ENCODE data around the gene HELZ.
"Not testable (repeated sequence)": the region's sequence is repeated elsewhere in the genome, so short reads cannot be mapped to it uniquely, and the experiment has no call there.

Gene HELZ

DNA sequence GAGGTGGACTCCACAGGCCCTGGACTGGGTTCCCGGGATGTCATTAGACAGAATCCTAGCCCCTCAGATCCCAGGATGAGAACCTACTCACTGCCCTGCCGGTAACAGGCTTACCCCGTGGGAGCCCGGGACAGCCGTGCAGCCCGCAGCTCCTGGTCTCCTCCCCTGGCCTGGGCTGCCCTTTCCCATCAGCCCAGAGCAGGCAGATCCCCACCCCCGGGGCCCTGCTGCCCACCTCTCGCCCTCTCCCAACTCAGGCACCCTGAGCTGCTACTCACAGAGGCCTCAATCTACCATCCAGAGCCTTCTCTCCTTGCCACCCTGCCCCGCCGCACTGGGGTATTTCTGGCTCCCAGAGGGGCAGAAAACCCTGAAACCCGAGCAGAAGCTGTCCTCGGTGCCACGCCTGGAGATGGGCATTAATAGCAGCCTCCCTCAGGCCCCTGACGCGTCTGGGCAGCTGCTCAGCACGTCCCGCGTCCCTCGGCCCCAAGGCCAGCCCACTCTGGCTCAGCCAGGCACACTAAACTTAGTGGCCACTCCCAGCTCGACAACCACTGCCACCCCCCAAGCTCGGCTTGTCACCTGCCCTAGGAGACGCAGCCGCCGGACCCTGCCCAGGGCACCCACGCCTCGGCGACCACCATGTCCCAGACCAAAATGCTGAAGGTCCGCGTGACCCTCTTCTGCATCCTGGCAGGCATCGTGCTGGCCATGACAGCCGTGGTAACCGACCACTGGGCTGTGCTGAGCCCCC lies 200.8 kb downstream of the HELZ start, which contains the start of gene CACNG1:
Gene CACNG1 (plus strand): TSS at position 539 of the 757 bp plus-strand sequence. CDS start 107 bp downstream, at position 646.
- no peak for DNase-seq

DNA sequence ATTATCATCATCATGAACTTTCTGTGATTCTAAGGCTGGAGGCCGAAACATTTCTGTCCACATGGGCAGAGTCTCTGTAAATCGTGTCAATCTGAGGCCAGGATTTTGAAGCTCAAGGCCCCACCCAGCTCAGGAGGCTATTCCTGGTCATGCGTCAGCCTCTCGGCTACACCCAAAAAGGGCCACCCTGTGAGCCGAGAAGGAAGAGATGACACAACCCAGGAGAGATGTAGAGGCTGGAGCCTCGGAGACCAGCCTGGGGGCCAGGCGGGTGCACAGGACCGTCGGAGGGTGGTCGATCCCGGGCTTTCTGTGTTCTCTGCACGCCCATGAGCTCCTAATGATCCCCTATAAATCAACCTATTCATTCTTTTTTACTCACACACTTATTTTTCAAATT lies 201.7 kb downstream of the HELZ start:
- DNase-seq, result no peak

DNA sequence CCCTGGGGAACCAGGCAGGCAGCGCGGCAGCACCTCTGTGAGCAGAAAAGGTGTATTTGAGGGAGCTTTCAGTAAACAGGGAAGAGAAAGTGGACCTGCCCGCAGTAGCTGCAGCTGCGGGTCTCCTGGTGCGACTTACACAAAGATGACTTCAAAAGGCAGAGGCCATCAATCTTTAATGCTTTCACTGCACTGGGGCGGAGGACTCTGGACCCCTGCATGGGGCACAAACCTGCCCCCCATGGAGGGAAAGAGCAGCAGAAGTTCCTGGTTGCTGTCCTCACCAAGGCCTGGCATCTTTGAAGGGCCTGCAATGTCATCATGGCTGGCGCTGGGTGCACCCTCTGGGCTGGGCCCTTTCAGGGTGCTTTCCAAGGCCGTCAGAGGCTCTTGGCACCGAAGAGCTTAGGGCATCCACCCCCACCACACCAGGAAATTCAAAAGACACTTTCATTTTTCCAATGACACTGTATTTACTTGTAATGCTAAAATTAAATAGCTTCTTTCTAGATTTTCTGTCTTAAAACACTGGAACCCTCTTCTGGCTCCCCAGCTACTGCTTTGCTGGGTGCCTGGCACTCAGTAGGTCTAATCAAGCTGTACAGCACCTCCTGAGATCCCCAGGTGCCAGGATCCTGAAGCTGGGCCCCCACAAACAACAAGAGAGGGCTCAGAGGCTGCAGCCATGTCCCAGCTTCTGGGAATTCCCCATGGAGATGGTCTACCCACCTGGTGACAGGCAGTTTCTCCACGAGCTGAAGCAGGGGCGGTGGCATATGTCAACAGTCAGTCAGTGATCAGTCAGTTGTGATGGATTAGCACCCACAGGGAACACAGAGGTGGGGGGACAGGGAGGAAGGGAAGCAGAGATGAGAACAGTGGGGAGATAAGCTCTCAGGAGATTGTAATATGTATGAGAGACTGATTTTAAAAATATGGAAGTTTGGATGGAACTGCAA lies 202.8 kb downstream of the HELZ start:
- no peak for DNase-seq

GRCh38 chr17:67041531-67041930 lies 203.5 kb downstream of the HELZ start:
- DNase-seq, result no peak

DNA sequence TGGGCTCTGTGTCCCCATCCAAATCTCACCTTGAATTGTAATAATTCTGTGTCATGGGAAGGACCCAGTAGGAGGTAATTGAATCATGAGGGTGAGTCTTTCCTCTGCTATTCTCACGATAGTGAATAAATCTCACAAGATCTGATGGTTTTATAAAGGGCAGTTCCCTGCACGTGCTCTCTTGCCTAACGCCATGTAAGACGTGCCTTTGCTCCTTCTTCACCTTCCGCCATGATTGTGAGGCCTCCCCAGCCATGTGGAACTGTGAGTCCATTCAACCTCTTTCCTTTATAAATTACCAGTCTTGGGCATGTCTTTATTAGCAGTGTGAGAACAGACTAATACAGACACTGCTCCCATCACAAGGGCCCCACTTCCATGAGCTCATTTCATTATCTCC lies 203.9 kb downstream of the HELZ start:
- DNase-seq, result not testable (repeated sequence)

DNA sequence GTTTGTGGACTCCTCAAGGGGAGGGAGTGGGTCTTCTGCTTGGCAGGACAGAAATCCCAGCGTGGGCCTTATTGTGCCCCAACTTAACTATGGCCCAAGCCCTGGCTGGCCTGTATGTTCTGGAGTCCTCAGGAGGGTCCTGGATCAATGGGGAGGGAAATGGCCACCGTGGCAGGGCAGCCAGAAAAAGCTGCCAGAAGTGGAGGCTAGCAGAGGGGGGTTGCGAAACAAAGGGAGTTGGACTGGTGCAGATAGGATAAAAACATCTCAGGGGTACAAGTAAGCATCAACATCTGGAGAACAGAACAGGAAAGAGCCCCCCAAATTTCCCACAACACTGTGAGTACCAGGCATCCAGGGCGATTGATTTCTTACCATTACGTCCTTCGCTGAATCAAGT lies 204.3 kb downstream of the HELZ start:
- DNase-seq, result no peak

- DNase-seq, result no peak
Observed at GRCh38 chr17:67038861-67039365, 206.1 kb downstream of the HELZ start.

DNA sequence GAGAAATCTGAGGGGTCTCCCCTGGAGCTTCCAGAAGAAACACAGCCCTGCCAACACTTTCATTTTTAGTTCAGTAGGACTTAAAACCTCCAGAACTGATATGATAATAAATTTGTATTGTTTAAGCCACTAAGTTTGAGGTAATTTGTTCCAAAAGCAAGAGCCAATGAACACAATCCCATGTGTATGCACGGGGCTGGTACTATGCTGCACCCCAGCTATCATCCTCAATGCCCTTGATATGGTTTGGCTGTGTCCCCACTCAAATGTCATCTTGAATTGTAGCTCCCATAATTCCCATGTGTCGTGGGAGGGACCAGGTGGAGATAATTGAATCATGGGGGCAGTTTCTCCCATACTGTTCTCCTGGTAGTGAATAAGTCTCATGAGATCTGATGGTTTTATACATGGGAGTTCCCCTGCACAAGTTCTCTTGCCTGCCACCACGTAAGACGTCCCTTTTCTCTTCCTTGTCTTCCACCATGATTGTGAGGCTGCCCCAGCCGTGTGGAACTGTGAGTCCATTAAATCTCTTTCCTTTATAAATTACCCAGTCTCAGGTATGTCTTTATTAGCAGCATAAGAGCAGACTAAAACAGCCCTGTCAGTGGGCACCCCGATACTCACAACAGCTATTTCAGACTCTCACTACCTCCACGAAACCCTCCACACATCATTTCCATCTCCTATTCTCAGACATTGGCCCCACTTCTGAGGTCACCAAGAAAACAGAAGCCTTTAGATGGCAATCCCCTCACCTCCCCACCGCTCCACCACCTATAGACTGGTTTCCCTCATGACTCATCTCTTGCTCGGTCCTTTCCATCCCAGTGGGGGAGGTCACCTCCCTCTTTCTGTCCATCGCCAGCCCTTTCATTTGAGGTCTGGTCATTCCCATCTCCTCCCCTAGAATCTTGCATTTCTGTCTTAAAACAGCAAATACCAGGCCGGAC lies 209.6 kb downstream of the HELZ start:
- DNase-seq, result no peak

GRCh38 chr17:67033613-67034012 lies 211.4 kb downstream of the HELZ start:
- no peak for DNase-seq

GRCh38 chr17:67032985-67033384 lies 212.0 kb downstream of the HELZ start:
- DNase-seq, result no peak

DNA sequence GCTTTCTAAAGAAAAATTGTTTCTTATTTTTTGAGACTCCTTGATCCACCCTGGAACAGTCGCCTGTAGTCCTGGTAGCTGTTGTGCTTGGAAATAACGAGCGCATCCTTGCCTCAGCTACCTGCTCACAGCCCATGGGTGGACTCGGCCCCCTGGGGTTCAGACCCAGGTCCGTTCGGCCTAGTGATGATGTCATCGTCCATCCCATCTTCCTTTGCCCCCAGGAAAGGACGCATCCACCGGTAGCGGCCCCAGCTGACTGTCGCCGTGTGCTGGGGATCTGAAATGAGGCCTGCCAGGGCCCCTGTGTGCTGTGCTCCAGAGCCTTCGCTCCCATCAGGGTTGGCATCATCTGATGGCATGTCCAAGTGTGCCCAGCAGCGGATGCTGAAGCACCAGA lies 212.6 kb downstream of the HELZ start:
- no peak for DNase-seq

DNA sequence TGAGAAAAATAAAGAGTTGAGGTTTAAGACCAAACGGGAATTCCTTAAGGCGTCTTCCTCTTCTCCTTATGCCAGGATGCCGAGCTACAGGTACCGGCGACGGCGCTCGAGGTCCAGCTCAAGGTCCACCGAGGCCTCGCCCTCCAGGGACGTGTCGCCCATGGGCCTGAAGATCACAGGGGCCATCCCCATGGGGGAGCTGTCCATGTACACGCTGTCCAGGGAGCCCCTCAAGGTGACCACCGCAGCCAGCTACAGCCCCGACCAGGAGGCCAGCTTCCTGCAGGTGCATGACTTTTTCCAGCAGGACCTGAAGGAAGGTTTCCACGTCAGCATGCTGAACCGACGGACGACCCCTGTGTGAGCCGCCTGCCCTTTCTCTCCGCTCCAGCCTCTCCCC lies 214.4 kb downstream of the HELZ start:
- DNase-seq, result no peak

GRCh38 chr17:67027031-67027628 lies 217.9 kb downstream of the HELZ start:
- DNase-seq, result no peak

DNA sequence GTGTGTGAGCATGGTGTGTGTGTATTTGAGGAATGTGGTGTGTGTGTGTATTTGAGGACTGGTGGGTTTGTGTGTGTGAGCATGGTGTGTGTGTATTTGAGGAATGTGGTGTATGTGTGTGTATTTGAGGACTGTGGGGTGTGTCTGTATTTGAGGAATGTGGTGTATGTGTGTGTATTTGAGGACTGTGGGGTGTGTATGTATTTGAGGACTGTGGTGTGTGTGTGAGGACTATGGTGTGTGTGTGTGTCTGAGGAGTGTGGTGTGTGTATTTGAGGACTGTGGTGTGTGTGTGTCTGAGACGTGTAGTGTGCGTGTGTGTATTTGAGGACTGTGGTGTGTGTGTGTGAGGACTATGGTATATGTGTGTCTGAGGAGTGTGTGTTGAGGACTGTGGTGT lies 218.7 kb downstream of the HELZ start:
- no peak for DNase-seq

DNA sequence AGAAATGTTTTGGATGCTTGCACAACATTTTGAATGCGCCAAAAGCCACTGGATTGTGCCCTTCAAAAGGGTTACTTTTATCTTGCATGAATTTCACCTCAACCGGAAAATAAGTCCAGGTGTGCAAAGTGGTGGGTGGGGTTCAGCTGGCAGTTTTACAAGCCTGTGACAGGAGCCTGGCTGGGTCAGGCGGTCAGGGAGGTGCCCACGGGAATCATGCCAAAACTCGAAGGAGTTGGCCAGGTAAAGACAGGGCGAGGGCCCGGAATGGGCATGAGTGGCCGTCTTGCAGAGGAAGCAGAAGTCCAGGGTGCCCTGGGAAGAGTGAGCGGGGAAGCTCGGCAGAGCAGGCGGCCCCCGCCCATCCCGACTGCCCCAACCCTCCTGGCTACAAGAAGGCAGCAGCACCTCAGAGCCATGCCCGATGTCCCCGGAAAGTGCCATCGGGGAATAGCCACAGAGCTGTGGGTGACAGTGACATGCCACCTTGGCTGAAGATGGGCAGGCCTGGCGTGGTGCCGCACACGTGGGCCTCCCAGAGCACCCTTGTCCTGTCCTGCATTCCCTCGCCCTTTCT lies 219.7 kb downstream of the HELZ start:
- DNase-seq, result no peak

- DNase-seq, result no peak
Observed at GRCh38 chr17:67024736-67025135, 220.3 kb downstream of the HELZ start.

GRCh38 chr17:67022451-67022810 lies 222.6 kb downstream of the HELZ start:
- no peak for DNase-seq

GRCh38 chr17:67021743-67022450 lies 223.1 kb downstream of the HELZ start:
- DNase-seq, result no peak

DNA sequence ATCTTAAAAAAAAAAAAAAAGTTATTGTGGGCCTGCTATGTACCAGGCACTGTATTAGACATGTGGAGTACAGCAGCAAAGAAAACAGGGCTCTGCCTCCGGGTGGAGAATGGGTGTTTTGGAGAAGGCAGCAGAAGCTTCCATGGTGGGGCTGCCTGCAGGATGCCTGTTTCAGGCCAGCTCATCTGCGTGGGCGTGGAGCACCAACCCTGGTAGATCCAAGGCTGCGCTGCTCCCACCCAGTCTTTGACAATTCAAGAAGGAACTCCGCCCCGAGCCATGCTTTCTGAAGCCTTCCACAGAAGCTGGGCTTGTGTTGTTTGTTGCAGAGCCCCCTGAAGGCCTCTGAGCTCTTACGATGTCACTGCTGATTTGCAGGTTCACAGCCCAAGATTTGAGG lies 223.8 kb downstream of the HELZ start:
- no peak for DNase-seq
